Measurements from ENCODE around the gene HAGHL.
"Not testable (repeated sequence)": the region's sequence is repeated elsewhere in the genome, so short reads cannot be mapped to it uniquely, and the experiment has no call there.

The HAGHL gene

DNA sequence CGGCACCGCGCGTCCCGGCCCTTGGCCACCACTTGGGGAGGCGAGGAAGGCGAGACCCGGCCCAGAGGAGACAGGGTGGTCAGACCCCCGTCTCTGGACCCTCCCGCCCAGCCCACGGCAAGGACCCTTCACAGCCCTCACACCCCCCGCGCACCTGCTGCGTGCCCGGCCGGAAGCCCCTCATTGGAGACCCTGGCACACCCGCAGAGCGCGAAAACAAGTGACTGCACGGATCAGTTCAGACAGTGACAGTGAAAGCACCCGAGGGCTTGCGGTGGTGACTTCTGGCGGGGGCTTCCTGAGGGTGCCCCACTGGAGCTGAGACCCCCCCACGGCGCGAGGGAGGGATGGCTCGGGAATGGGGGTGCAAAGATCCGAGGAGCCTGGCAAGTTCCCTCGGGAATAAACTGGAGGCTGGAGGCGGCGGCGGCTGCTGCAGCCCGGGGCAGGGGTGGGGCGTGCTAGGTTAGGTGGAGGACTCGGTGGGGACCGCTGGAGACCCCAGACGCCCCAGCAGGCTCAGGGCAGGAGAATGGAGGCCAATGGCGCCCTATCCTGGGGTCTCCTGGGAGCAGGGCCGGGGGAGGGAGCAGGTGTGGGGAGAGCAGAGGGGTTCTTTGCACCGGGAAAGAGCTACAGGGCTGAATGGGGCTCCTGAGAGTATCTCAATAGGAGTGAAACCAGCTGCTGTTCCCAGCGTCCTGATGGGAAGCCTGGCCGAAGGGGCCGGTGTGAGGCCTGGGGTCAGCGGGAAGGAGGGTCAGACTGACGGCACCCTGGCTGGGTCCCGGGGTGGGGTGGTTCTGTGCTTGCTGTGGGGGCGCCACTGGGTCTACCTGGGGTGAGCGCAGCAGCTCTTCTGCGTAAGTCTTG, 20.5 kb upstream of the HAGHL start:
- no peak for DNase-seq

DNA sequence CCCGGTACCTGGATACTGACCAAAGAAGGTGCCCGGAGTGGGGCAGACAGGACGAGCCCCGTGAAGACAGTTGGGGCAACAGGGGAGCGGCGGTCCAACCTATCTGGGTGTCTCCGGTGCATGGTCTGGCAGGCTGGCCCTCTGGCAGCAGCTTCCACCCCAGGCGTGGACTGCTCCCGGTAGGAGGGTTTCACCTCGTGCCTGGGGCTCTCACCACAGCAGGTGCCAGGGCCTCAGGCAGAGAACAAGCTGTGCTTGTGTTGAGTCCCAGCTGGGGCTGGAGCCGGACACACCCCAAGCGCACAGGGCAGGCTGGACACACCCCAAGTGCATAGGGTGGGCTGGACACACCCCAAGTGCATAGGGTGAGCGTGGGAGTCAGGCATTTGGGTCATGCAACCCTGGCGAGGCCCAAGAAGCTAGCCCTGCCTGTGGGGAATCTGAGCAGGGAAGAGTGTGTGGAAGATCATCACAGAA, 19.8 kb upstream of the HAGHL start:
- no peak for DNase-seq

DNA sequence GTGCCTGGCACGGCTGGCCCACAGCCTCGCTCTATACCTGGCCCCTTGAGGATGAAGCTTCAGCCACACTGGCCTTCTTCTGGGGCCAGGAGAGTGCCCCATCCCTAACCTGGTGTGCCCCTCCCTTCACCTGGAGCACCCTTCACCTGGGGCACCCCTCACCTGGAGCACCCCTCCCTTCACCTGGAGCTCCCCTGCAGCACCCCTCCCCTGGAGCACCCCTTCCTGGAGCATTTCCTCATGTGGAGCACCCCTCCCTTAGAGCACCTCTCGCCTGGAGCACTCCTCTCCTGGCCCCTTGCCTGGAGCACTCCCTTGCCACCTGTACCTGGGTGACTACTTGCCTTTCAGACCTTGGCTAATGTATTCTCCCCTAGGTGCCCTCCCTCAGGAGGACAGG, 18.9 kb upstream of the HAGHL start:
- no peak for DNase-seq

DNA sequence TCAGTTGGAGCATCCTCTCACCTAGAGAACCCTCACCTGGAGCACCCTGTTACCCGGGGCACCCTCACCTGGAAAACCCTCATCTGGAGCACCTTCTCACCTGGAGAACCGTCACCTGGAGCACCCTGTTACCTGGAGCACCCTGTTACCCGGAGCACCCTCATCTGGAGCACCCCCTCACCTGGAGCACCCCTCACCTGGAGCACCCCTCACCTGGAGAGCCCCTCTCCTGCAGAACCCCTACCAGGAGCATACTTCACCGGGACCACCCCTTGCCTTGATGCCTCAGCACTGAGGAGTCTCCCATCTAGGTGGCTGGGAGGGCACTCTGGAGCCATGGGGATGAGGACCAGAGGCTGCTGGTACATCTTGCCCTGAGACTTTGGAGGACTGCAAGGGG, 17.9 kb upstream of the HAGHL start:
- no peak for DNase-seq

DNA sequence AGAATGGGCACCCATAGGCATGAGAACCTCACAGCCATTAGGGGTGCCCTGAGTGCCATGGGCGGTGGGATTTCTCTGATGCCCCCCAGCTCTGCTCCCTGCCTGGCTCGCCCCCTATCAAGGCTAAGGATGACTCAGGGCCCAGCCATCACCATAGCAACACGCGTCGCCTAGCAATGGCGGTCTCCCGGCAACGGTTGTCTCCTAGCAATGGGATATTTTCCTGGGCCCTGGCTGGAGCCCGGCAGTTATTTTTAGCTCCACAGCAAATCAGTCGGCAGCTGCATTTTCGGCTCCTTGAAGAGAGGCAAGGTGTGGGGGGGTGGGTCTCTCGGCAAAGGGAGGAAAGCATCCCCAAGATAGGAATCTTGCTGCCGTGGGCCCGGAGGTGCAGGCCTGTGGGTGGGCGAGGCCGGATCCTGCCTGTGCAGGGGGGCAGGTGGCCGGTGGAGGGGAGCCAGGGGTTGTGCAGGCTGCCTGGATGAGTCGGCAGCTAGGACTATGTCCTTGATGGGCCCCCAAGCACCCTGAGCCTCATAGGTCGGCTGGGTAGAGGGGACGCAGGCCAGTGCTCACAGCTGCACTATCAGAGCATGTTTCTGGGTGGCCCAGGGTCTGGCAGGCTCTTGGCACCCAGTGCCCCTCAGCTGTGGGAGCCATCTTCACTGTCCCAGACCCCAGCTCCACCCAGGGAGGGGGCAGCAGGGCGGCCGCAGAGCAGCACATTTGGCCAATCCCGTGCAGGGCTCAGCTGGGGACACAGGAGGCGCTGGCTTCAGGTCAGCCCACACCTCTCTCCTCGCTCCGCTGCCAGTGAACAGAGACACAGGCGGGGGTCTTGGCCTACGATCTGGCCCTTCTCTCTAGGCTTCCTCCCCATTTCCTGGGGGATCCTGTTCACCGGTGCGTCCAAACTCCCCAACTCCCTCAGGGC, 17.1 kb upstream of the HAGHL start:
- DNase-seq = peak in 57 of 58 donors; percentile 28 to 95 (median 83)

DNA sequence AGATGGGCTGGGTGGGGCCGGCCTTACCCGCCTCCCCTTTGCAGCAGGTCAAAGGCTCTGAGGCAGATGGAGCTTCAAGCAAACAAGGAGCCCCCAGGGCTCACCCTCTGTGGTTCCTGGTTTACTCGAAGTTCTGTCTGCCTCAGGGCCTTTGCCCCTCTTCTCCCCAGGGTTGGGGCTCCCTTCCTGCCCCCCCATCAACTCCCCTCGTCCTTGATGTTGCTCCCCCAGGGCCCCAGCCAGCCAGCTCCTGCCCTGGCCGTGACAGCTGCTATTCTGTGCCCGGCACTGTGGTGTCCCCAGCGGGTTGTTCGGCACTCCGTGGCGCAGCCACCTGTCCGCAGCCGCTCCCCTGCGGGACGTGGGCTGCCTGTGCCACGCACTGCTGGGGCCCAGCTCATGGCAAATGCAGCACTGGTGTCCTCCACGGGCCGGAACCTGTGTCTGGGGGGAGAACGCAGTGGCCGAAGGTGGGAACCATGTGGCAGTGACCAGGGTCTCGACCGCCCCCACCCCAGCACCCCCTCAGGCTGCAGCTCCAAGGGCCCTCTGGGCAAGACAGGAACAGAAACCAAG, 16.3 kb upstream of the HAGHL start:
- DNase-seq = no peak

DNA sequence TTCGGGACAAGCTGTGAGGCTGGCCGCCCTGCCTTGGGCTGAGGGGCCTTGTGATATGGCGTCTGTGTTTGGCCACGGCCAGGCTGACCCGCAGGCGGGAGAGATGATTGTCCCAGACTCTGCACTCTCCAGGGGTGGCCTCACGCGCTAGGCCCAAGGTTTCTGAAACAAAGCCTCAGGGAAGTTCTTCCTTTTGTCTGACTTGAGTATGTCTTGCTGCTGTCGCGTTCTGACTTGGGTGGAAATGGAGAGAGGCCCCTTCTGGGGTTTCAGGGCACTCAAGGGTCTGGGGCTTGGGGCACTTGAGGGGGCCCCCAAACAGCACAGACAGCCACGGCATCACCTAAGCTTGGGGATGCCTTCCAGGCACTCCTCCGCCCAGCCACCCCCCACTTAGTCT, 15.8 kb upstream of the HAGHL start:
- no peak for DNase-seq

DNA sequence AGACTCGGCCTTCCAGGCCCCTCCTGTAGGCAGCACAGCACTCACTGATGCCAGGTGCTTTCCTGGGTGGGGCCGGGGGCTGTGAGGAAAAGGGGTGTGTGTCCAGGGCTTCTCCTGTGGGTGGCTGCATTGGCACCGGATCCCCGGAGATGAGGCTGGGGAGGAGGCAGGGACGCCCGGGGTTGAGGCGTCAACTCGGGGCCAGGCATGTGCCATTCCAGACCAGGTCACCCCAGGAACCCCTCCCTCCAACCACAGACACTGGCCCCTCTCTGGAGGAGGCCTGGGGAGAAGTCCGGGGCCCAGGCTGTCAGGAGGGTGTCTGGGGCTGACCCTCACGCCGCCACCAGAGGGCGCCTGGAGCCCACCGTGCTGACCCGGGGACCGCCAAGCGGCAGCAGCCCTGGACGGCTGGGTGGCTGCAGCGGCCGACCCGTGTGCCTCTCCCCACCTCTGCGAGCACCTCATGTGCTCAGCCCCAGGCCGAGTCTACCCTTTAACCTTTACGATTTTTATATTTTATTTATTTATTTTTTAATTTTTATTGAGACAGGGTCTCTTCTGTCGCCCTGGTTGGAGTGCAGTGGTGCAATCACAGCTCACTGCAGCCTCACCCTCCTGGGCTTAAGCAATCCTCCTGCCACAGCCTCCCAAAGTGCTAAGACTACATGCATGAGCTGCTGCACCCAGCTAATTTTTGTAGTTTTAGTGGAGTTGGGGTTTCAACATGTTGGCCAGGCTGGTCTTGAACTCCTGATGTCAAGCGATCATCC, 15.2 kb upstream of the HAGHL start:
- DNase-seq = peak in 51 of 58 donors; percentile 18 to 80 (median 59)

DNA sequence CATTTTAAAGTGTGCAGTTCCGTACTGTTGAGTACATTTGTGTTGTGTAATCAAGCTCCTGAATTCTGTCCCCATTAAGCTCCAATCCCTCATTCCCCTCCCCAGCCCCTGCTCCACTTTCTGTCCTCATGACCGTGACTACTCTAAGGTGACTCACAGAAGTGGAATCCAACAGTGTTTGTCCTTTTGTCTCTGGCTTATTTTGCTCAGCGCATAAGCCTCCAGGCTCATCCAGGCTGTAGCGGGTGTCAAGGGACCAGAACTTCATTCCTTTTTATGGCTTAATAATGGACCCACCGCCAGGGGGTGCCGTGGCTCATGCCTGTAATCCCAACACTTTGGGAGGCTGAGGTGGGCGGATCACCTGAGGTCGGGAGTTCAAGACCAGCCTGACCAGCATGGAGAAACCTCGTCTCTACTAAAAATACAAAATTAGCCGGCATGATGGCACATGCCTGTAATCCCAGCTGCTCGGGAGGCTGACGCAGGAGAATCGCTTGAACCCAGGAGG, 14.1 kb upstream of the HAGHL start:
- DNase-seq = not testable (repeated sequence)

DNA sequence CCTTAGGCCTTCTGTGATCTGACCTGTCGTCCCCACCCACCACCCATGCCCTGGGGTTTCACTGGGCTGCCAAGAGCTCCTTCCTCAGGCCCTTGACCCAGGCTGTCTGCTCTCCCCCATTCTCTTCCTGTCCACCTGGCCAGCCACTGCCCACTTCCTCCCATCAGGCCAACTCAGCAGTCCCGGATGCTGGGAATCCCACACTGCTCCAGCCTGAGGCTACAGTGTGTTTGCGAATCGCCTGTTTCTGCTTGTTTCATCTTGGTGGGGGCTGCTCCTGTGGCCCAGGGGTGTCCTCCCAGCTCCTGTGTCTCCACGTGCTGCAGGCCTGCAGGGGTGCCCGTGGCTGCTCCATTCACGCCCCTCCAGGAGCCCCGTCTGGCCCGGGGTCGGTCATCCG, 12.8 kb upstream of the HAGHL start:
- no peak for DNase-seq

DNA sequence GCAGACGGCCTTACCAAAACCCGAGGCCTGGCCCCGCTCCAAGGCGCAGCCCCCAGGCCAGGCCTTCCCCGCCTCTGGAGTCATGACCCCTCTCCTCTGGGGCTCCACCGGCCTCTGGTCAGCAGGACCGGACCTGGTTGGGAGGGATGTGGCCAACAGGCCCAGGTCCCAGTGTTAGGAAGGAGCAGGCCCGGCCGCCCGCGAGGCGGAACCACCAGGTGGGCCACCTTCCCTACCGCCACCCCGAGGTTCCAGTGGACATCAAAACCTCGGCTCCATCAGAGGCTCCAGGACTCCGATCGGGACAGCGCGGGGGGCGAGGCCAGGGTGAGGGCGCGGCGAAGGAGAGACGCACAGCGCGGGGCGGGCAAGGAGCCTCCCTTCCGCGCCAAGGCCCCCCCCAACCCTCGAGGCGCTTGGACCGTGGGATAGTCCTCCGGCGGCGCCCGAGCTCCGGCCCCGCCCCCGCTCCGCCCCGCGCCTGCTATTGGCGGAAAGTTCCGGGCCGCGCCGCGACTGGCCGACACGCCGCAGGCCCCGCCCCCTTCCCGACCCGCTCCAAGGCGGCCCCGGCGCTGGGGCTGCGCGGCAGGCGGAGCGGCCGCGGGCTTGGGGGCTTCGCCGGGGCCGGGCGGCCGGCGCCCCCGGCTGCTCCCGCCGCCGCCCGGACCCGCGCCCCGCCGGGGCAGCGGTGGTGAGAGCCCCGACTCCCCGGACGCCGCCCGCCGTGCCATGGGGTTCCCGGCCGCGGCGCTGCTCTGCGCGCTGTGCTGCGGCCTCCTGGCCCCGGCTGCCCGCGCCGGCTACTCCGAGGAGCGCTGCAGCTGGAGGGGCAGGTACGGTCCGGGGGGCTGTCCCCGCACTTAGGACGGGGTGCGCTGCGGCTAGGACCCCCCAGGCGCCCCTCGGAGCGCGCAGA, 12.1 kb upstream of the HAGHL start, which contains the start of gene METRN:
Gene METRN, plus strand, starts transcription at position 561 of the 919 bp plus-strand sequence. Its CDS starts 172 bp downstream, at position 733.
- DNase-seq = peak; percentile 32 to 93 (median 84)

DNA sequence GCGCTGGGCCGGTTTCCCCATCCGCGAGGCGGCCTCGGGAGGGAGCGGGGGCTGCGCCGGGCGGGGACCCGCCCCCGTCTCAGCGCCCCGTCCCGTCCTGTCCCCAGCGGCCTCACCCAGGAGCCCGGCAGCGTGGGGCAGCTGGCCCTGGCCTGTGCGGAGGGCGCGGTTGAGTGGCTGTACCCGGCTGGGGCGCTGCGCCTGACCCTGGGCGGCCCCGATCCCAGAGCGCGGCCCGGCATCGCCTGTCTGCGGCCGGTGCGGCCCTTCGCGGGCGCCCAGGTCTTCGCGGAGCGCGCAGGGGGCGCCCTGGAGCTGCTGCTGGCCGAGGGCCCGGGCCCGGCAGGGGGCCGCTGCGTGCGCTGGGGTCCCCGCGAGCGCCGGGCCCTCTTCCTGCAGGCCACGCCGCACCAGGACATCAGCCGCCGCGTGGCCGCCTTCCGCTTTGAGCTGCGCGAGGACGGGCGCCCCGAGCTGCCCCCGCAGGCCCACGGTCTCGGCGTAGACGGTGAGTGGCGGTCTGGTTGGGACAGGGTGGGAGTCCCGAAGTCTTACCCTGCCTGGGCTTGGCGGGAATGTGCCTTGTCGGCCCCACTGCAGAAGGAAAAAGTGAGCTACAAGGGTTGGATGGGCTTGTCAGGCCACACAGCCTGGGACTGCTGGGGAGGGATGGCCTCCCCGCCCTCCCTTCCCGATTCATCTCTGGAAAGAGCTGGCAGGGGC, 11.3 kb upstream of the HAGHL start:
- peak in 5 of 58 donors; percentile 27 to 75 (median 58) for DNase-seq

DNA sequence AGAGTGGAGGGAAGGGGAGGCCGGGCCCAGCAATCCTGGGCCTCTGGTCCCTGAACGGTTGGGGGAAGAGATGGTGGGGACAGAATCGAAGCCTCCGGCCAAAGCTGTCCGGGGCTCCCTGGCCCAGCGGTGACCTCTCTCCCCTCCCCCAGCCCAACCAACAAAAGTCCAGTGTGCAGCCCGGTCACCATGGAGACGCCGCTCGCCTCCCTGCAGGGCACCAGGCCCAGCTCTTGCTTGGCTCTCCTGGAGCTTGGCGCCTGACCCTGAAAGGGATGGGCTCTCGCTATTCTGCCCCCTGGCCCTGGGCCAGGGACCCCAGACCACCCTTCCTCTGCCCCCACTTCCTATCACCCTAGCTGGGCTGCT, 10.7 kb upstream of the HAGHL start:
- DNase-seq = peak in 57 of 58 donors; percentile 24 to 95 (median 84)

DNA sequence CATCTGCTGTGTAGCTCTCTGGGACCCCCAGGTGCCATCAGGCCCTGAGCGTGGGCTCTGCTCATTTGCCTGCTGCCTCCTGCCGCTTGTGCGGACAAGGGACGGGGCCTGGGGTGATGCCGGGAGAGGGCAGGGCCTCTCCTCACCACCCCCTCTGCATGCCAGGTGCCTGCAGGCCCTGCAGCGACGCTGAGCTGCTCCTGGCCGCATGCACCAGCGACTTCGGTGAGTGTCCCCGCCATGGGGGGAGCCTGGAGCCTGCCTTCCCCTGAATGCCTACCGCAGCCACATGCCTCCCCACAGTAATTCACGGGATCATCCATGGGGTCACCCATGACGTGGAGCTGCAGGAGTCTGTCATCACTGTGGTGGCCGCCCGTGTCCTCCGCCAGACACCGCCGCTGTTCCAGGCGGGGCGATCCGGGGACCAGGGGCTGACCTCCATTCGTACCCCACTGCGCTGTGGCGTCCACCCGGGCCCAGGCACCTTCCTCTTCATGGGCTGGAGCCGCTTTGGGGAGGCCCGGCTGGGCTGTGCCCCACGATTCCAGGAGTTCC, 10.1 kb upstream of the HAGHL start:
- no peak for DNase-seq

DNA sequence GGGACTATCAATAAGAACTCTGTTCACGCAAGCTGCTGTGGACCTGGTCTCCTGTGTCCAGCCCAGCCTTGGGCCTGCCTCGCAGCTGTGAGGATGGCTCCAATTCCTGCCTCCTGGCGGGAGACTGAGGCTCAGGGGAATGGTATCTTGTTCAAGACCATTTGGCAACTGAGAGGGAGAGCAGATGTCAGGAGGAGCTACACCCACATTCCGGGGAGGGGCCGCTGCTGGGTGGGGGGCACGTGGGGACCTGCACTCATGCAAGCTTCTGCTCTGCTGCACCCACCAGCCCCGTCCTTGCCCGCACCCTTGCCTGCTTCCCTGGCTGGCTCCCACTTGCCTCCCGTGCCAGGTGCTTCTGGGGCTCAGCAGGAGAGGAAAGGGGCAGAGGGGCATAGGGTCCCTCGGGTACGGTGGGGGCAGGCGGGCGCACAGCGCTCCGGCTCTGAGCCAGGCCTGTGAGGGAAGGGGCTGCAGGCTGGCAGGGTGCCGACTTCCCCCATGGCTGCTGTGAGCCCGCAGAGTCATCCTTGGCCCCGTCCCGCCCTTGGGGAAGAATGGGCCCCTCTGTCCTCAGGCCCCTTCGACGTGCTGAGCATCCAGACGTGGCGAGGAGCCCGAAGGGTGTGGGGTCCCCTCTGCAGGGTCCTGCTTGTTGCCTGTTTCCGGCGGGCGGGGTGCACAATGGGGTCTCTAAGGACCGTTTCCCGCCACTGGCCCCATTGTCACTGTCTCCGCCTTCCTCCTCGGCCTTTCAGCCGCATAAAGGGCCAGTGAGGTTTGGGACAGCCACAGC, 9.3 kb upstream of the HAGHL start:
- peak in 11 of 58 donors; percentile 19 to 51 (median 38) for DNase-seq

DNA sequence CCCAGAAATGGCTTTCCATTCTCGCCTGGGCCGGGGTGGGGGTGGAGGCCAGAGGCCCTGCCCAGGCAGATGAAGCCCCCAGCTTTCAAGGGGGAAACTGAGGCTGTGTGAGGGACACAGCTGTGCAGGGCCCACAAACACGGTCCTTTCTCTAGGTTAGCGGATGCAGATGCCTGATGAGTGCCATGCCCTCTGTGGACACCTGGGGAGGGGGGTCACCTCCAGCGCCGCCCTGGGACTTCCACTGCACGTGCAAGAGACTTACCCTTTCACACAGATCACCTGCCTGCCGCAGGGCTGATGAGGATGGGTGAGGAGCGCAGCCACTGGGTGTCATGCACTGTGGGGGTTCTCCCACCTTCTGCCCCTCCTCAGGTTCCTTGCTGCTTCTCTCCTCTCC, 8.5 kb upstream of the HAGHL start:
- no peak for DNase-seq

DNA sequence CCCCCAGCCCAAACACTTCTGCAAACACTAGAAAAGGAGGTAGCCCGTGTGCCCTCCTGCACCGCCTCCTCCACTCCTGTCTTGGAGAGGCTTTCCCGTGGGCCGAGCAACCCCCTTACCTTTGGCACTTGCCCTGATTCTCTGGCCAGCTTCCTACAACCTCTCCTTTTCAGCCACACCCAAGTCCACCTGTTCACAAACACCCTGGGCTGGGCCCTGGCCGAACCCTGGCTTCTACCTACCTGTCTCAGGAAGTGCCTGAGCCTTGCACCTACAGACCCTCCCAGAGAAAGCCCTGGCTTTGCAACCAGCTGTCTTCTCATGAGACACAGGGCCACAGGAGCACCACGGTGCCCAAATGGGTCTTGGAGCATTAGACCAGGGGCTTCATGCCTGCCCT, 8.0 kb upstream of the HAGHL start:
- no peak for DNase-seq

Measured in anterior cingulate cortex (tissue), 58 donors.